ENCODE measurements around the gene NCAM1.
"Not testable (repeated sequence)": the region's sequence is repeated elsewhere in the genome, so short reads cannot be mapped to it uniquely, and the experiment has no call there.

NCAM1 gene

GRCh38 chr11:112961146-112961668 is at the start of gene NCAM1:
Gene NCAM1, plus strand, starts transcription at chr11:112961420.
- peak within 1 kb of the TSS; percentile 10 to 51 (median 30) for H3K4me3 ChIP-seq
- no peak within 1 kb of the TSS for H3K27ac ChIP-seq

- Histone ChIP-seq H3K27ac (no peak overlapping the region), H3K4me3 (no peak overlapping the region)
These were observed 38.6 kb upstream of the NCAM1 start for GRCh38 chr11:112922606-112923005.

- H3K27ac ChIP-seq, H3K4me3 ChIP-seq: not testable (repeated sequence)
These were observed 36.4 kb upstream of the NCAM1 start for GRCh38 chr11:112924836-112925235.

- Histone ChIP-seq H3K27ac (peak overlapping the region in 1 of 21 experiments; percentile 5), H3K4me3 (no peak overlapping the region)
These were observed 35.5 kb upstream of the NCAM1 start for GRCh38 chr11:112925516-112926310.

GRCh38 chr11:112928136-112928535 is 33.1 kb upstream of the NCAM1 start:
- no peak overlapping the region for H3K27ac ChIP-seq
- H3K4me3 ChIP-seq = no peak overlapping the region

GRCh38 chr11:112929432-112929831 is 31.8 kb upstream of the NCAM1 start:
- H3K27ac ChIP-seq = no peak overlapping the region
- no peak overlapping the region for H3K4me3 ChIP-seq

DNA sequence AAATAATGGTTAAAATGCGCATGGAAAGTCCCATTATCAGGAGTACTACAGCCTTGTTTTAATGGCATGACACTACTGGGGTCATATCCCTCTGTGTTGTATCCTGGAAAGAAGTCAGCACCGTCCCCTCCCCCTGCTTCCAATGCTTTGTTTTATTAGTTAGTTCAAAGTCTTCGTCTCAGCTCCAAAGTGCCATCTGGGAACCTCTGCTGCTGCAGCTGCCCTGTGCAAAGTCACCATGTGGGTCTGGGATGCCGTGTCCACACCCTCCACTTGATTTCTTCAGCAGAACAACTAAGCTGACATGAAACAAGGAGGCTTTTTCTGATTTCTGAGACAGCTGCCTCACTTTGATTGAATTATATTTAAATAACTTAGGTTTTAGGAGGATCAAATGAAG is 29.5 kb upstream of the NCAM1 start:
- no peak overlapping the region for H3K27ac ChIP-seq
- H3K4me3 ChIP-seq = no peak overlapping the region

DNA sequence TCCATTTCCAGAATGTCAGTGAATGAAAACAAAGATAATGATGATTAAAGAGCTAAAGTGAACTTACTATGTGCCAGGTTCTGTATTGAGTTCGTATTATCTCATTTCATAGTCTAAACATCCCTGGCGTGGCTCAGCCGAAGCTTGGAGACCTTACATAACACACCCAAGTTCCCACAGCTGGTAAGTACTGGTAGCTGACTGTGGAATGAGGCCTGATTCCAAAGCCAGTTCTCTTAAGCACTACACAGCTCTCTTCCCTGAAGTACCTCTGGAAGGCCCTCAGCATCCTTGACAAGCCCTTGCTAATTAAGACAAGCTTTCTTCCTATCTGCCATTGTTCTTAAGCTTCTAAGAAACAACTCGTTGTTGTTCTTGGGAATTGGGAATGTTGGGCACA is 28.6 kb upstream of the NCAM1 start:
- H3K4me3 ChIP-seq = no peak overlapping the region
- no peak overlapping the region for H3K27ac ChIP-seq

GRCh38 chr11:112933970-112934369 is 27.2 kb upstream of the NCAM1 start:
- Histone ChIP-seq H3K4me3 (no peak overlapping the region), H3K27ac (no peak overlapping the region)

- Histone ChIP-seq H3K4me3 (no peak overlapping the region), H3K27ac (no peak overlapping the region)
These were observed 20.1 kb upstream of the NCAM1 start for GRCh38 chr11:112941104-112941503.

DNA sequence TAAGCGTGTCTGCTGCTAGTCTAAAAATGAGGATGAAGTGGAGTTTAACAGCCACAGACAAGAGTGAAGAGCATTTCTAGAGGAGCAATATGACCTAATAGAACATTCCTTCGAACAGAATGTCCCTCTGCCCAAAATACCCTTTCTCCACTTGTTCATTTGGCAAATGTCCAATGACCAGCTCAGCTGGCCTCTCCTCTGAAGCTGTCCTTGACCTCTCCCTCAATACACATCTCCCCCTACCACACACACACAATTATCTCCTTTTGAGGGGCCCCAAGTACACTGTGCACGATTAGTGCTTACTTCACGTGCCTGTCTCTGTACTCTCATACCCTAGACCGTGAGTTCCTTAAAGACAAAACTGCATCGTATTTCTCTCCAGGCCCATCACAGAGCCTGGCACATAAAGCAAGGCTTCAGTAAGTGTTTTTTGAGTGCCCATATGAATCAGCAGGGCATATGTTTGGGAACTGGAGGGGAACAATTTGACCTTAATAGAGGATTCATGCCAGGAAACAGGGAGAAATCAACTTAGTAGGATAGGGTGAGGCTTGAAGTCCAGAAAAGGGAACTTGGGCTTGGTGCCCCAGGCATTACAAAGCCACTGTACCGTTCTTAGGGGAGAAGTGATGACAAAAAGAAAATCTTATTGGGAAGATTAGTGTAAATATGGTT is 18.1 kb upstream of the NCAM1 start:
- H3K4me3 ChIP-seq = no peak overlapping the region
- no peak overlapping the region for H3K27ac ChIP-seq

DNA sequence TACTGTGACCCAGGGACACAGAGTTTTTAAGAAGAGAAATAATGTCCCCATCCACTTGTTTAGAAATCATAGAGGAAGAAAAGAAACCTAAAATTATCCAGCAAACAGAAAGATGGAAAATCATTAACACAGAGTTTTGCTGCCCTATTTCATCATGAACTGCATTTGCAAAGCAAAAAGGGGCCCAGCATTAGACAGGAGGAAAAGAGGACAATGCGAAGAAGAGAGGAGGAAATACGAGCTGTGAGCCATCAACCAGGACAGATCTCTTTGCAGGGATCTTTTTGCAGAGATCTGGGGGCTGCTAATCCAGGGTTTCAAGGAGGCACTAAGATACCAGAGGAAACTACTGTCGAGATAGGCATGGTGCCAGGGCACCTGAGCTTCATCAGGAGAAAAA is 14.4 kb upstream of the NCAM1 start:
- Histone ChIP-seq H3K27ac (no peak overlapping the region), H3K4me3 (no peak overlapping the region)

- H3K4me3 ChIP-seq = no peak overlapping the region
- H3K27ac ChIP-seq = peak overlapping the region in 1 of 21 experiments; percentile 55
These were observed 11.2 kb upstream of the NCAM1 start for GRCh38 chr11:112949781-112950575.

- Histone ChIP-seq H3K27ac (no peak overlapping the region), H3K4me3 (no peak overlapping the region)
These were observed 2.5 kb upstream of the NCAM1 start for GRCh38 chr11:112958670-112959069.

DNA sequence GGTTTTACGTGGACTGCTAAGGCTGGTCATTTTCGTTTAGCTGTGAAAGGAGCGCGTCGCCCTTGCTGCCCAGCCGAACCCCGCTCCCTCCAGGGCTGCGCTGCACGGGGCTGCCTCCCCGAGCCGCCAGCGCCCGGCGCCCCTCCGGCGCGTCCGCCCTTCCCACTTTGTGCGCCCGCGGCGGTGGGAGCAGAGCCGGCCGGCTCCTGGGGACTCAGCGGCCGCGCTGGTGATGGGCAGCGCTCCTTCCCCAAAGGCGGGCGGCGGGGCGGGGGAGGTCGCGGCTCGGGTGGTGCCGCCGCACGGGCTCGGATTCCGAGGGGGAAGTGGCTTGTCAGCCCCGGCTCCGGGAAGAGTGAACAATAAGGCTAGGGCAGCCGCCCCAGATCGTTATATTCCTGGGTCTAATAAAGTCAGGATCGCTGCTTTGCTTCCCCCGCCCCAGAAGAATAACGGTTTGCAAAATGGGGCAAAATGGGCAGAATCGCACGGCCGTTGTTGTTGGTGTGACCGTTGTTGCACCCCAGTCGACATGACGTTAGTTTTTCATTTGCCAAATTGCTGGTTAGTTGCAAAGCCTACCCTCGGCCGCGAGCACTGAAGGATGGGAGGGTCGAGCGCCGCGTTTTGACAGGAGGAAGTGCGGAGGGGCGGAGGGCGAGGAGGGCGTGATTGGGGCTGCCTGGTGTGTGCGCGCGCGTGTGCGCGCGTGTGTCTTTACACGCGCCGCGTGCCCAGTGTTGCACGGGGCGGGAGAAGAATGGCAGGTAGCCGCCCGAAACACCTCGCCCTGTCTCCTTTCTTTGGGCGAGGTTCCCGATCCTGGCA is 745 bp downstream of the NCAM1 start:
- H3K4me3 ChIP-seq = peak overlapping the region; percentile 10 to 51 (median 30)
- no peak overlapping the region for H3K27ac ChIP-seq

DNA sequence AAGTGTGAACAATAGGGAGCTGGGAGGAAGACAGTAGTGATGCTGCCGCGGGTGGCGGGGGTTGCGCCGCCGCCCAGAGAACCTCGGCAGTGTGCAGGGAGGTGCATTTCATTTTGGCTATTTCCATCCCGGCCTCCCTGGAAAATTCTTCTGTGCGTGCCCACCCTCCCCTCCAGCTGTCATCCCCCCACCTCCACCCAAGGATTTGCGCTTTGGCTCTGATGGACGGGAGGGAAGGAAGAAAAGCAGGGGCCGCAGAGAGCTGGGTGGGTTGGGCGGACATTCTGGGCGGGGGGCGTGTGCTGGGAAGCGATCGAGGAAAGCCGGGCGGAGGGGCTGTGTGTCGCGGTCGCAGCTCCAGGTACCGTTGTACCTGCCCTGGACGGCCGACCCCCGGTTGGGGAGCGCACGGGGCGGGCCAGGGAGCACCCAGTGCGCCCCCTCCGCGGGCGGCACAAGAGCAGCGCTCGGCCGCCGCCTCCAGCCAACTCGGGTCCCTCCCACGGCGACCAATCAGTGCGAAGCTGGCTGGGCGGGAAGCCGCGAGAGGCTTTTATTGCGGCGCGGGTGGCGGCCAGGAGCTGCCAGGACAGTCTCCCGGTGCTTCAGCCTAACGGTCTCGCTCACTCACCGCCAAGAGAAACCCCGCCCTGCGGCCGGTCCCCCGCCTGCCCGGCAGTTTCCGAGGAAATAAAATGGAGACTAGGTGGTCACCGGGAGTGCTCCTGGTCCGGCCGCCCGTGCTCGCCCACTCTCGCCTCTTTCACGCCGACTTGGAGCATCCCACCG is 1.6 kb downstream of the NCAM1 start:
- H3K4me3 ChIP-seq = peak overlapping the region; percentile 10 to 51 (median 30)
- no peak overlapping the region for H3K27ac ChIP-seq

DNA sequence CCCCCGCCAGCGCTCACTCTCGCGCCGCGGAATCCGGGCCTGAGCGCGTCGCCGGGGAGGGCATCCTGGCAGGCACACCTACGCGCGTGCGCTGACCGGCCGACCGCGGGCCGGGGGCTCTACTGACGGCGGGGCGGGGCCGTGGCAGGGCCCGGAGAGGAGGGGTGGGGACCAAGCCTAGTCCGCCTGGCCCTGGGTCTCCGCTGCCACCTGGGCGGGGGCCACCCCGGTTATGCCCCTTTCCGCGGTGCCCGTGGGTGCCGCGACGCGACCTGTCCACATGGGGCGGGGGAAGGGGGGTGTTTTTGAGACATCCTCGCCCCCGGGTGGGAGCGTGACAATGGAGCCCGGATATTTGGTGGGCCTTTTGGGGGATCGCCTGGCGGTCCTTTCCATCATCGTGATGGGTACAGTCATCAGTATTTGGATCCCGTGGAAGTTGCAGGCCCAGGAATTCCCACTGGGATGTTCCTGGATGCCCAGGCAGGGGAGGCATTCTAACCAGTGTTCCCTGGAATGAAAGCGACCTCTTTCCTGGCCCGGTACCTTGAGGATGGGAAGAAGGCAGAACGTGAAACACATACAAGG is 2.2 kb downstream of the NCAM1 start:
- peak overlapping the region in 5 of 7 experiments; percentile 10 to 51 (median 37) for H3K4me3 ChIP-seq
- no peak overlapping the region for H3K27ac ChIP-seq

- Histone ChIP-seq H3K27ac (no peak overlapping the region), H3K4me3 (no peak overlapping the region)
These were observed 4.4 kb downstream of the NCAM1 start for GRCh38 chr11:112965656-112966055.
